Ovary (tissue), 9 donors: Measurements from ENCODE around the gene ERCC3. TPM values are rescaled to one million over a fixed set of nuclear protein-coding genes. Genes with fewer than 3 reads are reported as not detected.
"Not testable (repeated sequence)": the region's sequence is repeated elsewhere in the genome, so short reads cannot be mapped to it uniquely, and the experiment has no call there.

Source experiments
- DNase-seq, 5 donors: peaks; one replicate each; pipeline ENCODE4 v3.0.0-alpha.2; 2019 to 2020
- H3K27ac ChIP-seq, 2 donors: fragments of 200-600 bp; one replicate each; pipeline versions ENCODE4 v1.5.1 to v1.8.0; 2019 to 2022
- H3K27me3 ChIP-seq: fragments of 200-600 bp; one replicate; pipeline ENCODE4 v1.8.0; 2022
- H3K36me3 ChIP-seq: fragments of 200-600 bp; sonication (generic); one replicate; pipeline ENCODE4 v1.5.1; 2019
- H3K4me1 ChIP-seq: one replicate; pipeline ENCODE4 v1.8.1; 2013; ENCODE audit warnings: mild to moderate bottlenecking, moderate library complexity; ENCODE audit not compliant: insufficient read depth
- H3K4me3 ChIP-seq: fragments of 200-600 bp; sonication (generic); one replicate; pipeline ENCODE4 v1.5.1; 2017
- H3K9me3 ChIP-seq, 2 donors: fragments of 200-600 bp in 1 of 2; sonication (generic) in 1 of 2; one replicate each; pipeline versions ENCODE4 v1.5.1 to v1.8.1; 2013 to 2019; ENCODE audit warnings: mild to moderate bottlenecking in 1 of 2, moderate library complexity in 1 of 2
- CTCF ChIP-seq, 3 donors: fragments of 450-650 bp in 2 of 3; fragments of 200-600 bp in 1 of 3; IDR thresholded peaks; one replicate each; pipeline versions ENCODE4 v1.5.1 to v1.8.0; 2016 to 2022; ENCODE audit warnings: antibody characterized with exemption in 3 of 3, mild to moderate bottlenecking in 1 of 3
- EP300 ChIP-seq: sonication (generic); formaldehyde crosslinking; IDR thresholded peaks from one replicate; pipeline ENCODE4 v1.6.1; 2017; ENCODE audit warnings: antibody characterized with exemption
- POLR2A ChIP-seq: fragments of 450-650 bp; IDR thresholded peaks from one replicate; pipeline ENCODE4 v1.6.1; 2017; ENCODE audit warnings: antibody characterized with exemption, mild to moderate bottlenecking, moderate library complexity
- WGBS, 3 donors: extraction: QIAGEN DNeasy Blood & Tissue Kit in 1 of 3; methylation state at CpG; one replicate each; pipeline versions ENCODE4 v1.1.5 to v1.1.7; 2013 to 2017; 5-methylcytosine and 5-hydroxymethylcytosine counted together
- intact Hi-C, 4 donors: fragments of 100-400 bp; cut with DNase I; formaldehyde crosslinking; loops; one replicate each; pipeline versions ENCODE4 v1.11.0 to v1.15.1; 2022 to 2023
- polyA plus RNA-seq, 2 donors: library from polyadenylated mRNA; stranded (reverse); fragments of 200-250 nt in 1 of 2; fragments of 350-450 nt in 1 of 2; fragmentation: Illumina TruSeq in 1 of 2; extraction: RNeasy Lipid Tissue Mini Kit (QIAGEN cat#74804) in 1 of 2; gene quantifications; one replicate each; pipeline ENCODE4 v1.2.3, GENCODE V29; 2013 to 2014
- total RNA-seq, 7 donors: library from RNA; depleted of rRNA in 2 of 7; stranded (reverse); fragments of >200 nt in 2 of 7; fragmentation: NEBNext Ultra II Directional in 3 of 7; extraction: Animal tissue kit (Norgen Biotek cat#: 25700) in 3 of 7; gene quantifications; one replicate each; pipeline versions ENCODE4 v1.1.0 to v1.2.4, GENCODE V29; 2016 to 2023
- donor health status: DM: no; HTN: no; CAD: no; lungs with moderate emphysema.
- donor health status: DM: no; HTN: no; CAD: no.
- donor health status: Bipolar disorder and iron deficiency.
- donor health status: DM: yes; HTN: yes; CAD: no.
- donor health status: DM: no; HTN: no; CAD: no.
- donor health status: DM: yes; HTN: yes; CAD: no.

The ERCC3 gene
- total and polyA plus RNA-seq, 9 donors, result 26.8 to 56.9 (median 35.1) TPM

- Histone ChIP-seq H3K27ac (no peak overlapping the region), H3K4me1 (no peaks in the 10 kb centered on the region), H3K36me3 (no peaks in the 10 kb centered on the region), H3K4me3 (no peak overlapping the region), H3K9me3 (no peaks in the 10 kb centered on the region), H3K27me3 (no peaks in the 10 kb centered on the region)
- 93 to 100% (median 97%) methylated on average over 1 of the region's 1 CpG for WGBS, 3 donors
- no peak for DNase-seq
- intact Hi-C loops, result no loop called here
- TF ChIP-seq EP300 (no peak), POLR2A (no peak), CTCF (IDR thresholded peaks at IDR 0.05) (no peak)
Observed at GRCh38 chr2:127239395-127239794, 54.5 kb downstream of the ERCC3 start.

- WGBS, 3 donors, result 67 to 79% (median 71%) methylated on average over 2 of the region's 2 CpGs
Observed at GRCh38 chr2:127237768-127238167, 56.2 kb downstream of the ERCC3 start.

GRCh38 chr2:127235082-127235702 lies 58.8 kb downstream of the ERCC3 start:
- WGBS, 3 donors, result 78 to 83% (median 80%) methylated on average over 6 of the region's 6 CpGs
- DNase-seq, result no peak
- Histone ChIP-seq H3K27ac (no peak overlapping the region), H3K27me3 (no peaks in the 10 kb centered on the region), H3K4me1 (no peaks in the 10 kb centered on the region), H3K4me3 (no peak overlapping the region), H3K9me3 (no peaks in the 10 kb centered on the region), H3K36me3 (no peaks in the 10 kb centered on the region)
- TF ChIP-seq EP300, result no peak
- TF ChIP-seq POLR2A, result no peak
- TF ChIP-seq CTCF (IDR thresholded peaks at IDR 0.05), result no peak
- intact Hi-C loops, result no loop called here

More at GRCh38 chr2:127237768-127238167, 56.2 kb downstream of the ERCC3 start:
- H3K4me3 ChIP-seq, intact Hi-C loops, H3K9me3 ChIP-seq, H3K27ac ChIP-seq, H3K27me3 ChIP-seq, H3K36me3 ChIP-seq, H3K4me1 ChIP-seq, DNase-seq: not testable (repeated sequence)

- H3K9me3 ChIP-seq, result no peaks in the 10 kb centered on the region
- H3K27me3 ChIP-seq, result no peaks in the 10 kb centered on the region
- H3K4me3 ChIP-seq, result no peak overlapping the region
- WGBS, 3 donors, result 94 to 98% (median 97%) methylated on average over 8 of the region's 8 CpGs
- H3K36me3 ChIP-seq, result no peaks in the 10 kb centered on the region
- TF ChIP-seq POLR2A, result no peak
- DNase-seq, result no peak
- H3K4me1 ChIP-seq, result no peaks in the 10 kb centered on the region
- H3K27ac ChIP-seq, result no peak overlapping the region
- intact Hi-C loops, result no loop called here
Observed at GRCh38 chr2:127233710-127234109, 60.2 kb downstream of the ERCC3 start.

GRCh38 chr2:127231130-127231865 lies 62.6 kb downstream of the ERCC3 start:
- H3K27ac ChIP-seq, result no peak overlapping the region
- 79 to 84% (median 84%) methylated on average over 6 of the region's 6 CpGs for WGBS, 3 donors

More at GRCh38 chr2:127231130-127231865, 62.6 kb downstream of the ERCC3 start:
- Histone ChIP-seq H3K27me3 (no peaks in the 10 kb centered on the region), H3K4me3 (no peak overlapping the region), H3K36me3 (no peaks in the 10 kb centered on the region), H3K9me3 (no peaks in the 10 kb centered on the region), H3K4me1 (no peaks in the 10 kb centered on the region)
- intact Hi-C loops, result no loop called here
- DNase-seq, result no peak
- TF ChIP-seq CTCF (IDR thresholded peaks at IDR 0.05), result no peak
